Peyer's patch (tissue), 4 donors: ENCODE measurements around the gene ARL13B. TPM values are rescaled to one million over a fixed set of nuclear protein-coding genes. Genes with fewer than 3 reads are reported as not detected.

ENCODE experiments used
- DNase-seq, 3 donors: peaks; one replicate each; pipeline ENCODE4 v3.0.0-alpha.2; 2017 to 2019
- H3K27ac ChIP-seq, 4 donors: fragments of 200-600 bp; sonication (generic); one replicate each; pipeline ENCODE4 v1.5.1; 2016 to 2019
- H3K27me3 ChIP-seq, 2 donors: fragments of 200-600 bp; sonication (generic); one replicate each; pipeline ENCODE4 v1.5.1; 2019
- H3K36me3 ChIP-seq, 3 donors: fragments of 200-600 bp; sonication (generic); one replicate each; pipeline ENCODE4 v1.5.1; 2016 to 2019
- H3K4me1 ChIP-seq, 4 donors: fragments of 200-600 bp; sonication (generic); one replicate each; pipeline ENCODE4 v1.5.1; 2016 to 2019
- H3K4me3 ChIP-seq, 4 donors: fragments of 200-600 bp; sonication (generic); 1 replicate in 3 of 4; 2 replicates in 1 of 4; pipeline ENCODE4 v1.5.1; 2016 to 2019; ENCODE audit warnings: mild to moderate bottlenecking in 1 of 4
- H3K9me3 ChIP-seq, 4 donors: fragments of 200-600 bp; sonication (generic); one replicate each; pipeline ENCODE4 v1.5.1; 2016 to 2019; ENCODE audit warnings: mild to moderate bottlenecking in 1 of 4
- POLR2A ChIP-seq, 2 donors: fragments of 450-650 bp; IDR thresholded peaks; one replicate each; pipeline ENCODE4 v1.5.1; 2017; ENCODE audit warnings: antibody characterized with exemption in 2 of 2, mild to moderate bottlenecking in 2 of 2, moderate library complexity in 2 of 2
- total RNA-seq, 4 donors: library from RNA; depleted of rRNA; stranded (reverse); fragments of >200 nt; gene quantifications; one replicate each; pipeline ENCODE4 v1.1.0, GENCODE V29; 2016
- TF ChIP-seq, protein P1 (sequence below), 6 experiments: fragments of 450-650 bp in 4 of 6; fragments of 200-600 bp in 2 of 6; sonication (generic) in 1 of 6; IDR thresholded peaks; one replicate each; pipeline ENCODE4 v1.5.1; 2017 to 2019; ENCODE audit warnings: antibody characterized with exemption in 6 of 6, mild to moderate bottlenecking in 3 of 6, moderate library complexity in 1 of 6

ARL13B gene
- total RNA-seq, 4 donors from 2014 or later, result 0.76 to 3.3 (median 2.7) TPM

DNA sequence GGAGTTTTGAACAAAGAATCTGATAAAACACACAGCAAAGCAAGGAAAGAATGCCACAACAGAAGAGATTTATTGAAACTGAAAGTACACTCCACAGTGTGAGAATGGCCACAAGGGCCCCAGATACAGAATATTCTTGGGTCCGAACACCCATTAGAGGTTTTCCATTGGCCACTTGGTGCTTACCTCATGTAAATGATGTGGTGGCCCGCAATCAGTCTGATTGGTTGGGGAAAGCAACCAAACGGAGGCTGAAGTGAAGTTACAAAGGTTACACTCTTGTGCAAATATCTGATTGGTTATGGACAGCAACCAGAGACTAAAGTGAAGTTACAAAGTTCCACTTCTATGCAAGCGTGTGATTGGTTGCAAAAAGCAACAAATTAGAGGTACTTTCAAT, 103.3 kb downstream of the ARL13B start:
- Histone ChIP-seq H3K9me3 (no peaks in the 10 kb centered on the region), H3K4me1 (peaks cover 0 to 4% (median 0%) of the 10 kb centered on the region in 4 donors), H3K4me3 (no peak overlapping the region), H3K27ac (no peak overlapping the region), H3K27me3 (no peaks in the 10 kb centered on the region), H3K36me3 (peaks cover 0 to 22% (median 0%) of the 10 kb centered on the region in 3 donors)
- TF ChIP-seq, protein P1, sequence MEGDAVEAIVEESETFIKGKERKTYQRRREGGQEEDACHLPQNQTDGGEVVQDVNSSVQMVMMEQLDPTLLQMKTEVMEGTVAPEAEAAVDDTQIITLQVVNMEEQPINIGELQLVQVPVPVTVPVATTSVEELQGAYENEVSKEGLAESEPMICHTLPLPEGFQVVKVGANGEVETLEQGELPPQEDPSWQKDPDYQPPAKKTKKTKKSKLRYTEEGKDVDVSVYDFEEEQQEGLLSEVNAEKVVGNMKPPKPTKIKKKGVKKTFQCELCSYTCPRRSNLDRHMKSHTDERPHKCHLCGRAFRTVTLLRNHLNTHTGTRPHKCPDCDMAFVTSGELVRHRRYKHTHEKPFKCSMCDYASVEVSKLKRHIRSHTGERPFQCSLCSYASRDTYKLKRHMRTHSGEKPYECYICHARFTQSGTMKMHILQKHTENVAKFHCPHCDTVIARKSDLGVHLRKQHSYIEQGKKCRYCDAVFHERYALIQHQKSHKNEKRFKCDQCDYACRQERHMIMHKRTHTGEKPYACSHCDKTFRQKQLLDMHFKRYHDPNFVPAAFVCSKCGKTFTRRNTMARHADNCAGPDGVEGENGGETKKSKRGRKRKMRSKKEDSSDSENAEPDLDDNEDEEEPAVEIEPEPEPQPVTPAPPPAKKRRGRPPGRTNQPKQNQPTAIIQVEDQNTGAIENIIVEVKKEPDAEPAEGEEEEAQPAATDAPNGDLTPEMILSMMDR (IDR thresholded peaks at IDR 0.05), result no peak
- TF ChIP-seq POLR2A (IDR thresholded peaks at IDR 0.05), result no peak
- no peak for DNase-seq

DNA sequence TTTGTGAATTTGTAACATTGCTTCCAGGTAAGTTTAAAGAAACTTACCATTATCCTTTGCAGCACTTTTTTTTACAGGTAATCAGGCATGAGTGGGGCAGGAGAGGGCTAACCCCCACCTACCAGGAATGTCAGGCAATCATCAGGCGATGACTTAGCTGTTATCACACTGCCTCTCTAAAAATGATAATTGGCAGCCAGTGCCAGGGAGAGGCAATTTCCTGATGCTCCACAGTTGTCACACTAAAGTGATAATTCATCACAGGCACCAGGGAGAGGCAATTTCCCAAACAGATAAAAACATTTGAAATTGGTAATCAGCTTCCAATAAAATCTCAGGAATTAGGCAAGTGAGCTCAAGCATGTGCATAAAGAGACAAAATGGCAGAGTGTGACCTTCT, 109.2 kb downstream of the ARL13B start:
- no peak for DNase-seq
- Histone ChIP-seq H3K27ac (no peak overlapping the region), H3K36me3 (peaks cover 0 to 45% (median 0%) of the 10 kb centered on the region in 3 donors), H3K9me3 (no peaks in the 10 kb centered on the region), H3K27me3 (no peaks in the 10 kb centered on the region), H3K4me3 (no peak overlapping the region), H3K4me1 (no peaks in the 10 kb centered on the region)
- TF ChIP-seq POLR2A (IDR thresholded peaks at IDR 0.05), result no peak

DNA sequence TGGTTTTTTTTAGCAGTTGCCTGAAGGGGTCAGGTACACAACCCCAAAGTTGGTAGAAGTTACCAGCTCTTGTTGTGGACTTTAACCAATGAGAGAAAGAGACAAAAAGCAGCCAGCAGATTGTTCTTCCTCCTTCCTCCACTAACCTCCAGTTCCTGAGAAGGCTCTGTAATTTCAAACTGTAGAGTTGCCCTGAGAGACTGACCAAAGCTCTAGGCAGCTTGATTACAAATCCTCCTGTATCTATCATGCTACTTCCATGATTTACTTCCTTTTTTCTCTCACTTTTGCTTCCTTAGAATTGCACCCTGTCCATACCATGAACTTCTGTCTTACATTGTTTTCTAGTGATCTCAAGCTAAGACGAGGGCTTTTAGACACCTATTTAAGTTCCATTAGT, 112.1 kb downstream of the ARL13B start:
- H3K36me3 ChIP-seq, result peaks cover 0 to 56% (median 0%) of the 10 kb centered on the region in 3 donors
- H3K27me3 ChIP-seq, result no peaks in the 10 kb centered on the region
- no peaks in the 10 kb centered on the region for H3K9me3 ChIP-seq
- H3K27ac ChIP-seq, result no peak overlapping the region
- DNase-seq, result no peak
- TF ChIP-seq POLR2A (IDR thresholded peaks at IDR 0.05), result no peak
- TF ChIP-seq, protein P1 (IDR thresholded peaks at IDR 0.05), result no peak
- H3K4me1 ChIP-seq, result no peaks in the 10 kb centered on the region
- H3K4me3 ChIP-seq, result no peak overlapping the region

DNA sequence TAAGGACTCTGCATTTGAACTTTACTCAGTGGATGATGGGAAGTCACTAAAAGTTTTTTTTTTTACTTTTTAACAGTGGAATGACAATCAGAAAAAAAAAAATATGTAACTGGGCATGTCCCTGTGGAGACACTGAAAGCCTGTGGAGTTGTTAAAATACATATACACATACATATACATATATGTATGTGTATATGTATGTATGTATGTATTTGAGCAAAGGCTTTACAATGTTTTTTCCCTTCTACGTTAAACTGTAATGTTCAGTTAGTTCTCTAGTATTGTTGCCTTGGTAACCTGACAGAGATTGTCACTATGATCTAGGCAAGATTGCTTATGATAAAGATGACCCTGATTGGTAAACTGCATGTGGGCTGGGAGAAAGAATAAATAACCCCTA, 113.2 kb downstream of the ARL13B start:
- TF ChIP-seq POLR2A (IDR thresholded peaks at IDR 0.05), result no peak
- TF ChIP-seq, protein P1 (IDR thresholded peaks at IDR 0.05), result no peak
- Histone ChIP-seq H3K27me3 (no peaks in the 10 kb centered on the region), H3K27ac (no peak overlapping the region), H3K4me3 (no peak overlapping the region), H3K4me1 (no peaks in the 10 kb centered on the region), H3K9me3 (no peaks in the 10 kb centered on the region), H3K36me3 (peaks cover 0 to 58% (median 0%) of the 10 kb centered on the region in 3 donors)
- no peak for DNase-seq

DNA sequence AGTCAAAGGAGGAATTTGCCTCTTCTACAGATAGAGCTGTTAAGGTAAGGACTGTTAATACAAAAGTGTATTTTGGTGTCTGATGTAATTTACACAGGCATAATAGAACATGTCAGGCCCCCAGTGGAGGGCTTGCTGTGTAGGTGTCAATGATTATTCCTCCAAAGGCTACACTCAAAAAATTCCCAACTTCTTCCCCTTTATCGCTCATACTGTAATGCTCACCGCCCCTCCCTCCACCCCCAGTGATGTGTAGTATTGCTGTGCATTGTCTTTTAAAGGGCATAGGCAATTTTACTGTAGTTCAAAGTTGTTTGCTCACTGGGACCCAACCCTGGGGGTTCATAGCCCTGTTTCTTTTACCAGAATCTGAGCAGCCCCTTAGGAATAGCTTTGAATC, 115.2 kb downstream of the ARL13B start:
- no peak for DNase-seq
- Histone ChIP-seq H3K27ac (no peak overlapping the region), H3K4me1 (no peaks in the 10 kb centered on the region), H3K36me3 (peaks cover 0 to 67% (median 0%) of the 10 kb centered on the region in 3 donors), H3K27me3 (no peaks in the 10 kb centered on the region), H3K9me3 (no peaks in the 10 kb centered on the region), H3K4me3 (no peak overlapping the region)
- no peak for TF ChIP-seq POLR2A (IDR thresholded peaks at IDR 0.05)
- TF ChIP-seq, protein P1 (IDR thresholded peaks at IDR 0.05), result no peak

DNA sequence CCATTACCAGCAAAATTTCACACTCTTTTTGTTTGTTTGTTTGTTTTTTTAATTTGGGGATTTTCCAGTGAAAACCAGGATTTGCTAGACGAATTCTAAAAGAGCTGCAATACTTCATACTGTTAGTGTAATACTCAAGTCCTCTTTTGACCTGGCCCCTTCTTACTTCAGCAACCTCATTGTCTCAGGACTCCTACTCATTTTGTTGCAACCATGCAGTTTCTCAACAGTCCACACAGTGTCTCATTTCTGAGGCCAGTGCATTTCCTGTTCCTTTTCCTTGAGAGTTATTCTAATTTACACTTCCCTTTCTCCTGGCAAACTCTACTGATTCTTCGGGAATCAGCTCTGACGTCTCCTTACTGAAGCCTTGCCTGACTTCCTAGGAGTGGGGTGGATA, 118.5 kb downstream of the ARL13B start:
- DNase-seq, result no peak
- Histone ChIP-seq H3K4me3 (no peak overlapping the region), H3K27ac (no peak overlapping the region), H3K9me3 (no peaks in the 10 kb centered on the region), H3K4me1 (no peaks in the 10 kb centered on the region), H3K27me3 (no peaks in the 10 kb centered on the region), H3K36me3 (peaks cover 0 to 63% (median 0%) of the 10 kb centered on the region in 3 donors)
- TF ChIP-seq POLR2A (IDR thresholded peaks at IDR 0.05), result no peak
- TF ChIP-seq, protein P1 (IDR thresholded peaks at IDR 0.05), result no peak
